ENCODE data around the gene PLCH1. TPM values are rescaled to one million over a fixed set of nuclear protein-coding genes. Genes with fewer than 3 reads are reported as not detected.

PLCH1 gene
- total and polyA plus RNA-seq, 9 donors = 0.04 to 6.3 (median 0.79) TPM

GRCh38 chr3:155651489-155652218, 93.2 kb downstream of the PLCH1 start:
- H3K9me3 ChIP-seq = no peaks in the 10 kb centered on the region
- H3K4me1 ChIP-seq (ENCODE audit: insufficient read depth) = no peaks in the 10 kb centered on the region
- TF ChIP-seq EP300 (IDR thresholded peaks at IDR 0.05) = no peak
- TF ChIP-seq POLR2A (IDR thresholded peaks at IDR 0.05) = no peak
- no peak overlapping the region for H3K27ac ChIP-seq
- intact Hi-C loops (cut with DNase I) = no loop called here
- no peak overlapping the region for H3K4me3 ChIP-seq
- H3K36me3 ChIP-seq = no peaks in the 10 kb centered on the region
- 9 to 15% (median 14%) methylated on average over 3 of the region's 3 CpGs for WGBS, 3 donors
- no peak for DNase-seq
- H3K27me3 ChIP-seq = no peaks in the 10 kb centered on the region

- no peak for DNase-seq
- intact Hi-C loops (cut with DNase I) = no loop called here
Measured at GRCh38 chr3:155648013-155648591, 96.8 kb downstream of the PLCH1 start.

GRCh38 chr3:155647206-155647605, 97.7 kb downstream of the PLCH1 start:
- WGBS, 3 donors = 46 to 55% (median 48%) methylated on average over 2 of the region's 2 CpGs
- no peak for TF ChIP-seq CTCF (IDR thresholded peaks at IDR 0.05)
- no peak for TF ChIP-seq POLR2A (IDR thresholded peaks at IDR 0.05)
- no peak for TF ChIP-seq EP300 (IDR thresholded peaks at IDR 0.05)

More at GRCh38 chr3:155648013-155648591, 96.8 kb downstream of the PLCH1 start:
- no peaks in the 10 kb centered on the region for H3K4me1 ChIP-seq (ENCODE audit: insufficient read depth)
- no peaks in the 10 kb centered on the region for H3K36me3 ChIP-seq
- no peak overlapping the region for H3K27ac ChIP-seq
- WGBS, 3 donors = 84 to 87% (median 85%) methylated on average over 6 of the region's 6 CpGs
- no peaks in the 10 kb centered on the region for H3K27me3 ChIP-seq
- TF ChIP-seq CTCF (IDR thresholded peaks at IDR 0.05) (no peak), POLR2A (IDR thresholded peaks at IDR 0.05) (no peak), EP300 (IDR thresholded peaks at IDR 0.05) (no peak)
- H3K4me3 ChIP-seq = no peak overlapping the region
- no peaks in the 10 kb centered on the region for H3K9me3 ChIP-seq

GRCh38 chr3:155646669-155647068, 98.2 kb downstream of the PLCH1 start:
- intact Hi-C loops (cut with DNase I) = no loop called here
- WGBS, 3 donors = 60 to 67% (median 60%) methylated on average over 2 of the region's 2 CpGs
- DNase-seq = no peak

More at GRCh38 chr3:155647206-155647605, 97.7 kb downstream of the PLCH1 start:
- Histone ChIP-seq H3K27me3 (no peaks in the 10 kb centered on the region), H3K9me3 (no peaks in the 10 kb centered on the region), H3K4me3 (no peak overlapping the region), H3K27ac (no peak overlapping the region), H3K36me3 (no peaks in the 10 kb centered on the region), H3K4me1 (ENCODE audit: insufficient read depth) (no peaks in the 10 kb centered on the region)
- DNase-seq = no peak
- intact Hi-C loops (cut with DNase I) = no loop called here

More at GRCh38 chr3:155646669-155647068, 98.2 kb downstream of the PLCH1 start:
- no peaks in the 10 kb centered on the region for H3K9me3 ChIP-seq
- no peak for TF ChIP-seq EP300 (IDR thresholded peaks at IDR 0.05)
- no peak for TF ChIP-seq CTCF (IDR thresholded peaks at IDR 0.05)
- no peak for TF ChIP-seq POLR2A (IDR thresholded peaks at IDR 0.05)
- H3K4me1 ChIP-seq (ENCODE audit: insufficient read depth) = no peaks in the 10 kb centered on the region
- no peak overlapping the region for H3K4me3 ChIP-seq
- H3K27me3 ChIP-seq = no peaks in the 10 kb centered on the region
- no peaks in the 10 kb centered on the region for H3K36me3 ChIP-seq
- no peak overlapping the region for H3K27ac ChIP-seq

Data from ovary (tissue), 9 donors.